Measurements from ENCODE around the gene GRID2IP.

Gene GRID2IP

GRCh38 chr7:6501586-6502564, 49.4 kb downstream of the GRID2IP start:
- Histone ChIP-seq H3K4me1 (ENCODE audit: low read length) (peaks cover 5% of the 10 kb centered on the region; the same call in 1 of the 2 replicates), H3K36me3 (replicated peaks; ENCODE audit: low read depth, low read length) (no peaks in the 10 kb centered on the region), H3K9me3 (ENCODE audit: insufficient read depth, low read length) (no peaks in the 10 kb centered on the region), H3K27me3 (ENCODE audit: low read depth, low read length) (no peaks in the 10 kb centered on the region), H3K4me2 (ENCODE audit: low read length) (no peak overlapping the region), H3K9ac (ENCODE audit: low read length) (no peak overlapping the region), H3K4me3 (ENCODE audit: low read length) (no peak overlapping the region), H2AFZ (ENCODE audit: low read depth, low read length) (no peak overlapping the region), H3K27ac (ENCODE audit: low read length) (no peak overlapping the region), H3K79me2 (ENCODE audit: low read length) (no peaks in the 10 kb centered on the region), H4K20me1 (ENCODE audit: insufficient read depth, low read length) (no peaks in the 10 kb centered on the region)
- TF ChIP-seq CTCF (IDR thresholded peaks at IDR 0.05; ENCODE audit: low read depth, low read length) (no peak), EZH2phosphoT487 (IDR thresholded peaks at IDR 0.05; ENCODE audit: low read depth) (no peak)

GRCh38 chr7:6500691-6501090, 50.6 kb downstream of the GRID2IP start:
- no peaks in the 10 kb centered on the region for H3K9me3 ChIP-seq (ENCODE audit: insufficient read depth, low read length)
- H3K27me3 ChIP-seq (ENCODE audit: low read depth, low read length) = no peaks in the 10 kb centered on the region
- no peak overlapping the region for H3K27ac ChIP-seq (ENCODE audit: low read length)
- no peak overlapping the region for H2AFZ ChIP-seq (ENCODE audit: low read depth, low read length)
- H3K9ac ChIP-seq (ENCODE audit: low read length) = no peak overlapping the region
- TF ChIP-seq CTCF (IDR thresholded peaks at IDR 0.05; ENCODE audit: low read depth, low read length) (no peak), EZH2phosphoT487 (IDR thresholded peaks at IDR 0.05; ENCODE audit: low read depth) (no peak)
- H3K4me2 ChIP-seq (ENCODE audit: low read length) = no peak overlapping the region
- H3K79me2 ChIP-seq (ENCODE audit: low read length) = no peaks in the 10 kb centered on the region
- peaks cover 5% of the 10 kb centered on the region; the same call in 1 of the 2 replicates for H3K4me1 ChIP-seq (ENCODE audit: low read length)
- no peaks in the 10 kb centered on the region for H4K20me1 ChIP-seq (ENCODE audit: insufficient read depth, low read length)
- H3K36me3 ChIP-seq (replicated peaks; ENCODE audit: low read depth, low read length) = no peaks in the 10 kb centered on the region
- no peak overlapping the region for H3K4me3 ChIP-seq (ENCODE audit: low read length)

GRCh38 chr7:6497994-6498393, 53.3 kb downstream of the GRID2IP start:
- Histone ChIP-seq H3K4me1 (ENCODE audit: low read length) (no peaks in the 10 kb centered on the region), H4K20me1 (ENCODE audit: insufficient read depth, low read length) (no peaks in the 10 kb centered on the region), H3K4me2 (ENCODE audit: low read length) (no peak overlapping the region), H3K36me3 (replicated peaks; ENCODE audit: low read depth, low read length) (no peaks in the 10 kb centered on the region), H3K27me3 (ENCODE audit: low read depth, low read length) (no peaks in the 10 kb centered on the region), H3K4me3 (ENCODE audit: low read length) (no peak overlapping the region), H3K9ac (ENCODE audit: low read length) (no peak overlapping the region), H3K27ac (ENCODE audit: low read length) (no peak overlapping the region), H2AFZ (ENCODE audit: low read depth, low read length) (no peak overlapping the region), H3K9me3 (ENCODE audit: insufficient read depth, low read length) (no peaks in the 10 kb centered on the region), H3K79me2 (ENCODE audit: low read length) (no peaks in the 10 kb centered on the region)
- no peak for TF ChIP-seq CTCF (IDR thresholded peaks at IDR 0.05; ENCODE audit: low read depth, low read length)
- TF ChIP-seq EZH2phosphoT487 (IDR thresholded peaks at IDR 0.05; ENCODE audit: low read depth) = no peak

- H3K9ac ChIP-seq (ENCODE audit: low read length) = no peak overlapping the region
- H3K79me2 ChIP-seq (ENCODE audit: low read length) = no peaks in the 10 kb centered on the region
Observed at GRCh38 chr7:6497637-6497905, 53.7 kb downstream of the GRID2IP start.

More at GRCh38 chr7:6497637-6497905, 53.7 kb downstream of the GRID2IP start:
- no peaks in the 10 kb centered on the region for H4K20me1 ChIP-seq (ENCODE audit: insufficient read depth, low read length)
- no peaks in the 10 kb centered on the region for H3K9me3 ChIP-seq (ENCODE audit: insufficient read depth, low read length)
- no peak overlapping the region for H3K4me3 ChIP-seq (ENCODE audit: low read length)
- H3K4me2 ChIP-seq (ENCODE audit: low read length) = no peak overlapping the region
- H2AFZ ChIP-seq (ENCODE audit: low read depth, low read length) = no peak overlapping the region
- TF ChIP-seq EZH2phosphoT487 (IDR thresholded peaks at IDR 0.05; ENCODE audit: low read depth) (no peak), CTCF (IDR thresholded peaks at IDR 0.05; ENCODE audit: low read depth, low read length) (no peak)
- no peaks in the 10 kb centered on the region for H3K36me3 ChIP-seq (replicated peaks; ENCODE audit: low read depth, low read length)
- no peak overlapping the region for H3K27ac ChIP-seq (ENCODE audit: low read length)
- H3K27me3 ChIP-seq (ENCODE audit: low read depth, low read length) = no peaks in the 10 kb centered on the region
- no peaks in the 10 kb centered on the region for H3K4me1 ChIP-seq (ENCODE audit: low read length)
